ENCODE results near the gene BMF.

Gene BMF

DNA sequence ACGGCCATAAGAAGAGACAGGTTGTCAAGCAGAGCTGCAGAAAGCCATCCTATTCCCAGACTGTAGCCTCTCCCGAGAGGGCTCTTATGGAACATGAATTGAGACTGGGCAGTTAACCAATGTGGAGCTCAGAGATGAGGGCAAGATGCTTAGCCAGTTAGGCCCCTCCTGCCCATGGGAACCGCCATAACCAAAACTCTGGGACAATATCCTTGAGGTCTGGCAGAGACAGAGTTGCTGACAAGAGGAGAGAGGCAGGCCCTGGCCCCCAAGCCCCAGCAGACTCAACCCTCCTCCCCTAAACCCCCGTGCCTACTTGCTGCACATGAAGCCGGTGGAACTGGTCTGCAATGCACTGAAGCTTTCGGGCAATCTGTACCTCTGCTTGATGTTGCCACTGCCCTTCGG lies 4.8 kb downstream of the BMF start:
- H3K36me3 ChIP-seq (ENCODE audit: control insufficient read depth, insufficient read depth, low read length): no peaks in the 10 kb centered on the region
- no peaks in the 10 kb centered on the region for H3K9me3 ChIP-seq (ENCODE audit: control insufficient read depth, low read length)
- no peak for DNase-seq
- H3K27me3 ChIP-seq (replicated peaks; ENCODE audit: control insufficient read depth, insufficient read depth, low read length, poor library complexity, severe bottlenecking): no peaks in the 10 kb centered on the region
- peaks cover 32% of the 10 kb centered on the region for H3K4me1 ChIP-seq (ENCODE audit: control insufficient read depth, insufficient read depth, low read length, poor library complexity, severe bottlenecking)
- H3K4me3 ChIP-seq (ENCODE audit: insufficient read depth, low read depth, low read length, poor library complexity, severe bottlenecking): no peak overlapping the region
- no peak overlapping the region for H3K27ac ChIP-seq (ENCODE audit: insufficient read depth, low read length, poor library complexity, severe bottlenecking)

DNA sequence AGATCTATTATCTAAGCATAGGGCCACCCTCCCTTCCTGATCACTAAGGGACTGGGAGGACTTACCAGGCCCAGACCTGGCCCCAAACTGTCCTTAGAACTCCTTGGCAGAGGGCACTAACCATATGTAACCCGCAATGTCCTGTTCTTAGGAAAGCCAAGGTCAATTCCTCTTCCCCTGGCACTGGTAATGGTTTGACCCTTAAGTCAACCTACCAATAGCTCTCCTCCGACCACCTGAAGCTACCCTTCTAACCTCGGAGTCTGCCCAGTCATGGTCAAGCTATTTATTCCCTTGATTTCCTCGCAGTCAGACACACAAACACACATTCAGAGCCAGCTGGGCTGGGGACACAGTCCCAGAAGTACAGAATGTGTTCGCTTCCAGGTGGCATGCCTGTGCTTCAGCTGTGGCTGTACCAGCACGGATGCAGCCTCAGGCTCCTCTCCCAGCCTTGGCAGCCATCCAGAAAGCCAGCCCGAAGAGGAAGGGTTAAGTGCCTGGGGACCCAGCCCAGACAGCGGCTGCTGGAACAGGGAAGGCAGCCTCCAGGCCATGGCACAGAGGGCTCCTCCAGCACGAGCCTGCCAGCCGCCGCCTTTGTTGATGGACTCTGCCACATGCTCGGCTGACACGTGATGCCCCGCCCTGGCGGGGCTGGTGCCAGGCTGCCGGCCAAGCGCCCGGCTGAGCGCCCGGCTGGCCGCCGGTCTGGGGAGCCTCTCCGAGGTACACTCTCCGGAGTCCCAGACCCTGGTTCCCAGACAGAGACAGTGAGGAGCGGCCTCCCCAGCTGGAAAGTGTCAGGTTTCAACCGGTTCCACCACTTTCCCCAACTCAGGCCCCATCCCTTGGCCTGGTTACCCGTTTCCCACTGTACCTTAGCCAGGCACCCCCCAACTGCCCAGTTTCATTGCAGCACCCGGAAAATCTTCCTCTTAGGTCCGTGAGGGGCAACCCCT lies 5.5 kb downstream of the BMF start:
- Histone ChIP-seq H3K36me3 (ENCODE audit: control insufficient read depth, insufficient read depth, low read length) (no peaks in the 10 kb centered on the region), H3K27me3 (replicated peaks; ENCODE audit: control insufficient read depth, insufficient read depth, low read length, poor library complexity, severe bottlenecking) (no peaks in the 10 kb centered on the region), H3K9me3 (ENCODE audit: control insufficient read depth, low read length) (no peaks in the 10 kb centered on the region), H3K4me3 (ENCODE audit: insufficient read depth, low read depth, low read length, poor library complexity, severe bottlenecking) (no peak overlapping the region), H3K4me1 (ENCODE audit: control insufficient read depth, insufficient read depth, low read length, poor library complexity, severe bottlenecking) (peaks cover 38% of the 10 kb centered on the region), H3K27ac (ENCODE audit: insufficient read depth, low read length, poor library complexity, severe bottlenecking) (no peak overlapping the region)
- DNase-seq: no peak

DNA sequence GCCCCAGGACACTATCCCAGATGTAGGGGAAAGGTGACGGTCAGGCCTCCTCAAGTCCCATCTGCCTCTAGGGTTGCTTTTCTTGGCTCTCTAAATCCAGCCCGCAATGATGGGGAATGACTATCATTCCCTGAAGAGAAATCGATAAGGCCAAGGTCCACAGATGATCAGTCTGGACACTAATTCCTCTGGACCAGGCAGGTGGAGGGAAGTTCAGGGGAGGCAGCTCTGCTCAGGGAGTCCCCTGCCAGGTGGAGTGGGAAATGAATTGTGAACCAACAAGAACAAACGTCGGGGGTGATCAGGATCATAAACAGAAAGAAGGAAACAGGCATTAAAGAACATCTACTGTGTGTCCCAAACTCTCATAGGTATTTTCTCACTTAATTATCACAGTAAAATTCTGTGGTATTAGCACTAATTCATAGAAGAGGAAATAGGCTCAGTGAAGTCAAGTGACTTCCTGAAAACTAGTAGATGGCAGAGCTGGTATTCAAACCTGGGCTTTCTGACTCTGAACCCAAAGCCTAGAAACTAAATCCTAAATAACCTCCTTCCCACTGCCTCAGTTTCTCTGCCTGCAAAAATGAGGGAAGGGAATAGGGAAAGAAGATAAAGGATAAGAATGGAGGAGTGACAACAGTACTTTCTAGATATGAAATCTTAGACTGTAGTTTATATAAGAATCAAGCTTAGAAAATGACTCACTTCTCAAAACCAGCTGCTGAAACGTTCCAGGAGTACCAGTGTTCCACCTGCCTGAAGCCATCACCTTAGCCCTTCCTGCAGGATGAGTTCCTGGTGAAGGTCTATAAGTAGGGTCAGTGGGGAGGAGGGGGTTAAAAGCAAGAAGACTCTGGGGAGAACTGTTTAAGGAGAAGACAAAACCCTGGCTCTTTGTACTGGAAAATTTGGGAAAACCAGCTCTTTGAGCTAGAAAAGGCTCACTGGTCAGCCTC lies 7.5 kb downstream of the BMF start:
- Histone ChIP-seq H3K27ac (ENCODE audit: insufficient read depth, low read length, poor library complexity, severe bottlenecking) (no peak overlapping the region), H3K9me3 (ENCODE audit: control insufficient read depth, low read length) (no peaks in the 10 kb centered on the region), H3K4me1 (ENCODE audit: control insufficient read depth, insufficient read depth, low read length, poor library complexity, severe bottlenecking) (peaks cover 33% of the 10 kb centered on the region), H3K4me3 (ENCODE audit: insufficient read depth, low read depth, low read length, poor library complexity, severe bottlenecking) (no peak overlapping the region), H3K36me3 (ENCODE audit: control insufficient read depth, insufficient read depth, low read length) (no peaks in the 10 kb centered on the region), H3K27me3 (replicated peaks; ENCODE audit: control insufficient read depth, insufficient read depth, low read length, poor library complexity, severe bottlenecking) (no peaks in the 10 kb centered on the region)
- DNase-seq: no peak

DNA sequence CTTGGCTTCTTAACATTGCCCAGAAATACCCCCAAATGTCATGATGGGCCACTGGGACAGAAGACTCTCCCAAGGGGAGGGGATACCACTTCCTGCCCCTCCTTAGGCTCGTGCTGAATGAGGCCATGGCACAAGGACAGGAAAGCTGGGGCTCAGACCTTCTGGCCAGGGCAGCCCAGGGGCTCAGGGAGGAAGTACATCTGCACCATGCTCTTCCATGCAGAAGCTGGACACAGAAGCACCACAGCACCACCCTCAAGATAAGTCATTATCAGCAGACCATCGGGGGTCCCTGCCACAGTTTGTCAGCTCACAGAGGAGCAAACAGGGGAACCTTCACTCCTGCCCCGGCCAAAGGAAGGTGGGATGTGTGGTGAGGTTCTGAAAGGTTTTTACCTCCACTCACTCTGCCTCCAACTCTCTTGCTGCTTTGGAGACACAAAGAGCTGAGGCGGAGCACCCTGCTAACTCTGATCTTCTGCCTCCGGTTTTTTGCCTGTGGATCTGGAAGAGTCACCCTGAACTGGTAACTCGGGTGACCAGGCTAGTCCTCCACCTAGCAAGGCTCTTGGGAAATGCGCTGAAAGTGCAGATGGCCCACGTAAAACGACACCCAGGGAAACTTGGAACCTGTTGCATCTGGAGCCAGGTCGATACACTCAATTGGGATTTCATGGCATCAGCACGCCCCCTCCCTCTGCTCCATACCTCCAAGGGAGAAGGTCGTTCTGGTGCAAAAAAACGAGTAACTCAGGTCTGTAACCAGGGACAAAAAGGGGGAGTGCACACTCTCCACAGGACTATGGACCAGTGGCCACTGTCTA lies 8.3 kb downstream of the BMF start:
- Histone ChIP-seq H3K36me3 (ENCODE audit: control insufficient read depth, insufficient read depth, low read length) (no peaks in the 10 kb centered on the region), H3K9me3 (ENCODE audit: control insufficient read depth, low read length) (no peaks in the 10 kb centered on the region), H3K27me3 (replicated peaks; ENCODE audit: control insufficient read depth, insufficient read depth, low read length, poor library complexity, severe bottlenecking) (no peaks in the 10 kb centered on the region), H3K4me3 (ENCODE audit: insufficient read depth, low read depth, low read length, poor library complexity, severe bottlenecking) (no peak overlapping the region), H3K27ac (ENCODE audit: insufficient read depth, low read length, poor library complexity, severe bottlenecking) (no peak overlapping the region), H3K4me1 (ENCODE audit: control insufficient read depth, insufficient read depth, low read length, poor library complexity, severe bottlenecking) (peaks cover 29% of the 10 kb centered on the region)
- DNase-seq: no peak

DNA sequence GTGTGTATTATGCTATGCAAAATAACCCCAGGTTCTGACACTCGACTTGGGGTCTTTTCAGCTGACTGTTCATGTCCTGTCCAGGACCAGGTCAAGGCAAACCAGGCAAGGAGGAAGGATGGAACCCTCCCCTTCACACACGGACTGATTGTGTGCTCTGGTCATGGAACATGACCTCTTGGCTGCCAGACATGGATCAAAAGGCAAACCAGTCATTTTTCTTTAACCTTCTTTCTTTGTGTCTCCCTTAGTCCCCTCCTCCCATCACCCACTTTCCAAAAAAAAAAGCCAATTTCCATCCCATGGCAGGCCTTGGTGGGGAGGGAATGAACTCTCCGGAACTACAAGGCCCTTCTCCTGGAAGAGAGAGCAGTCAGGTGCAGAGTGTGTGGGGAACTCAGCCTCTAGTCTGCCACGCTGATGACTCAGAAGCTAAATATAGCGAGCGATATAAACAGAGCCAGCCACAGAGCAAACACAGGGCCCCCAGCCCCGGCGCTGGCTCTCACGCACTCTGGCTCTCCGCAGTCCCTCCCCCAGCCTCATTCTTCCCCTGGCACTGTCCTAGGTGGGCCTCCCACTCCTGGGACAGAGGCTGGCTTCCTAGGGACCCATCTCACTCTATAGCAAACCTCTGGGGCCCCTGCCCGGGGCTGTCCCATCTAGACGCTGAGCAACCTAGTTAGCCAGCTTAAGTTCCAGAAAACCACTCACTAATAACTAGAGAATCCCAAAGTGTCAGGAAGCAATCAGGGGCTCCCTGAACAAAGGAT lies 10.0 kb downstream of the BMF start:
- H3K27ac ChIP-seq (ENCODE audit: insufficient read depth, low read length, poor library complexity, severe bottlenecking): peak overlapping the region; percentile 43
- no peaks in the 10 kb centered on the region for H3K27me3 ChIP-seq (replicated peaks; ENCODE audit: control insufficient read depth, insufficient read depth, low read length, poor library complexity, severe bottlenecking)
- no peak overlapping the region for H3K4me3 ChIP-seq (ENCODE audit: insufficient read depth, low read depth, low read length, poor library complexity, severe bottlenecking)
- peak in 2 of 3 donors; percentile 12 to 16 for DNase-seq
- no peaks in the 10 kb centered on the region for H3K9me3 ChIP-seq (ENCODE audit: control insufficient read depth, low read length)
- no peaks in the 10 kb centered on the region for H3K36me3 ChIP-seq (ENCODE audit: control insufficient read depth, insufficient read depth, low read length)
- peaks cover 20% of the 10 kb centered on the region for H3K4me1 ChIP-seq (ENCODE audit: control insufficient read depth, insufficient read depth, low read length, poor library complexity, severe bottlenecking)

DNA sequence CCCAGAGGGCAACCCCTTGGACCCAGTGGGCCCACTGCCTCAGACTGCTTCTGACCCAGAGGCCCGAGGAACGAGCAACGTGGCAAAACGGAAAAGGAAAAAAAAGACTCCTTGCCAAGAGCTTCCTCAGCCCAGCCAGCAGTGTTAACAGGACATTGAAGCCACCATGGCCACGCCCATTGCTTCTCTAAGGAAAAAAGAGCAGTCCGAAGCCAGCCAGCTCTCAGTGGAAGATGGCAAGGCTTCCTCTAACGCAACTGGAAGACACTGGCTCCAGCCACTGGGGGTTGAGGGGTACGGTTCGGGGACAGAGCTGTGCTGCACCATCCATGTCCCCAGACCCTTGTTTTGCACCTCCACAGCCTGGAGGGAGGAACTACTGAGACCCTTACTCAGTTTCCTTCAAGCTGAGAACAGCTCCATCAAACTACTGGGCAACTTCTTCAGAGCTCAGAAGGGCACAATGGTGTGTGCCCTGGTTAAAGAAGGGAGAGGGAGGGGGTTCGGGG lies 10.7 kb downstream of the BMF start:
- H3K4me3 ChIP-seq (ENCODE audit: insufficient read depth, low read depth, low read length, poor library complexity, severe bottlenecking): no peak overlapping the region
- no peaks in the 10 kb centered on the region for H3K27me3 ChIP-seq (replicated peaks; ENCODE audit: control insufficient read depth, insufficient read depth, low read length, poor library complexity, severe bottlenecking)
- peaks cover 20% of the 10 kb centered on the region for H3K4me1 ChIP-seq (ENCODE audit: control insufficient read depth, insufficient read depth, low read length, poor library complexity, severe bottlenecking)
- DNase-seq: no peak
- no peak overlapping the region for H3K27ac ChIP-seq (ENCODE audit: insufficient read depth, low read length, poor library complexity, severe bottlenecking)
- H3K9me3 ChIP-seq (ENCODE audit: control insufficient read depth, low read length): no peaks in the 10 kb centered on the region
- no peaks in the 10 kb centered on the region for H3K36me3 ChIP-seq (ENCODE audit: control insufficient read depth, insufficient read depth, low read length)

DNA sequence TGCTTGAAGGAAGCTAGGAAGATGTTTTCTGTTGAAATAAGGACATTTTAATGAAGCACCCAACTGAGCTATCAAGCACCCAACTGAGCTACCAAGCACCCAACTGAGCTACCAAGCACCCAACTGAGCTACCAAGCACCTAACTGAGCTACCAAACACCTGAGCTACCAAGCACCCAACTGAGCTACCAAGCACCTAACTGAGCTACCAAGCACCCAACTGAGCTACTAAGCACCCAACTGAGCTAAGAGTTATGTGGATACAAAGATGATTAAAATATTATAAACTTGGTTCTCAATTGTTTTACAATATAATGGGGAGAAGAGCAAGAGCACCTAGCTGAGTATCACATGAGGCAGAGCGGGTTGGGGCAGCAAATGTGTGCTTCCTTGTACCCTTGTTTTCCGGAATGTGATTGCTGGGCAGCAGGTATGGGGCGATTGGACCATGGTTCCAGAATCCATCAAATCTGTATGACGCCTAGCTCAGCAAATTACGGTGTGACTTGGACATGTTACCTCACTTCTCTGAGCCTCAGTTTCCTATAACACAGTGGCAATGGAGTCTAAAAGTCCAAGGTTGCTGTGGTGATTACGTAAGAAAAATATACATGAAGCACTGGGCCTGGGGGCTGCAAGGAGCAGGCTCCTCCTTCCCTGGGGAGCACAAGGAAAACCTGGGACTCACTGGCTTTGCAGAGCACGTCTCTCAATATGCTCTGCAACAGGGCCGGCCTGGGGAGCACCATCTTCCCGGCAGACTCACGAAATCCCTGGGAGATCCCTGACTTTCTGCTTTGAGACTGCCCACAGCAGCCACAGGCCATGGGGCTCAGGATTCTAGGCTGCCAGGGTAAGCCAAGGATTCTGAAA lies 11.3 kb downstream of the BMF start:
- peaks cover 20% of the 10 kb centered on the region for H3K4me1 ChIP-seq (ENCODE audit: control insufficient read depth, insufficient read depth, low read length, poor library complexity, severe bottlenecking)
- H3K27ac ChIP-seq (ENCODE audit: insufficient read depth, low read length, poor library complexity, severe bottlenecking): no peak overlapping the region
- no peak overlapping the region for H3K4me3 ChIP-seq (ENCODE audit: insufficient read depth, low read depth, low read length, poor library complexity, severe bottlenecking)
- H3K27me3 ChIP-seq (replicated peaks; ENCODE audit: control insufficient read depth, insufficient read depth, low read length, poor library complexity, severe bottlenecking): no peaks in the 10 kb centered on the region
- no peaks in the 10 kb centered on the region for H3K9me3 ChIP-seq (ENCODE audit: control insufficient read depth, low read length)
- no peaks in the 10 kb centered on the region for H3K36me3 ChIP-seq (ENCODE audit: control insufficient read depth, insufficient read depth, low read length)
- no peak for DNase-seq

DNA sequence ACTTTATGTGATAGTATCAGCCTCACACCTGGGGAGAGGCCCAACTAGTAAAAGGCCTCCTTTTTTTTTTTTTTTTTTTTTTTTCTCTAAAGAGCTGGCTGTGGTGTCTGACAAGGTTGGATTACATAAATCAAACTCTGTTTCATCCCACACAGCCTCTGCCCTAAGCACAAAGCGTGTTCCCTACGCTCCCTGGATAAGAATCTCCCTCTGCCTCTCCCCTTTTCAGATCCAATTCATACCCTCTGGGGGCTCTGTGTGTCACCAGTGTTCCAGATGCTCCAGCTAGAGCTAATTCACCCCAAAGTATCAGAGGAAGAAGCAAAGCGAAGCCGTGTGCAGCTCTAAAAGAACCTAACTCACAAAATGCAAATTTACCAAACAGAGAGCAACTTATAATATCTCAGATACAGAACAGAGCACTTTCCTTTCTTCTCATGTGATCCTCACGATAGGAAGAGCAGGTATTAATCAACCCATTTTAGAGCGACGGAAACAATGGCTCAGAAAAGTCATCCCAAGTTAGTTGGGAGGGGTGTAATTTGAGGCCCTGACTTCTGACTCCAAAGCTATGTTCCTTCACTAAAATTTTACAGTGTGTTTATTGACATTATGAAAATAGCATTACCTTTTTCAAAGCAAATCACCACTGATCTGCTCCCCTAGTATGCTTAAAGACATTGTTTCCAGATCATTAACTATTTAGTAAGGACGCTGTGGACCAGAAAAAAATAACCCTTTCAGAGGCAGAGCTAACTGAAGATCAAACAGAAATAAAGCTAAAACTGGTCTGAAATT lies 12.4 kb downstream of the BMF start:
- Histone ChIP-seq H3K27ac (ENCODE audit: insufficient read depth, low read length, poor library complexity, severe bottlenecking) (no peak overlapping the region), H3K27me3 (replicated peaks; ENCODE audit: control insufficient read depth, insufficient read depth, low read length, poor library complexity, severe bottlenecking) (no peaks in the 10 kb centered on the region), H3K4me3 (ENCODE audit: insufficient read depth, low read depth, low read length, poor library complexity, severe bottlenecking) (no peak overlapping the region), H3K36me3 (ENCODE audit: control insufficient read depth, insufficient read depth, low read length) (no peaks in the 10 kb centered on the region), H3K4me1 (ENCODE audit: control insufficient read depth, insufficient read depth, low read length, poor library complexity, severe bottlenecking) (peaks cover 20% of the 10 kb centered on the region), H3K9me3 (ENCODE audit: control insufficient read depth, low read length) (no peaks in the 10 kb centered on the region)
- DNase-seq: no peak

Measured in effector memory CD4-positive, alpha-beta T cell (primary cell).